K562 (cell line): Measurements from ENCODE around the gene LLCFC1.

ENCODE experiments used
- BDP1 ChIP-seq: IDR thresholded peaks from 3 replicates; pipeline ENCODE4 v1.6.1; 2011; ENCODE audit not compliant: insufficient read length, insufficient read depth
- BRF1 ChIP-seq: IDR thresholded peaks from 3 replicates; pipeline ENCODE4 v1.6.1; 2011; ENCODE audit warnings: borderline replicate concordance, mild to moderate bottlenecking; ENCODE audit not compliant: insufficient read length; ENCODE audit errors: extremely low read depth
- HDAC8 ChIP-seq: fragments of 450-650 bp; IDR thresholded peaks from 2 replicates; pipeline ENCODE4 v1.6.1; 2016; ENCODE audit warnings: mild to moderate bottlenecking, missing genetic modification characterization, moderate library complexity, missing compliant biosample characterization
- HLTF ChIP-seq: fragments of 450-650 bp; IDR thresholded peaks from 2 replicates; pipeline ENCODE4 v1.6.1; 2016
- LARP7 ChIP-seq: fragments of 450-650 bp; IDR thresholded peaks from 2 replicates; pipeline ENCODE4 v1.6.1; 2016
- MAFF ChIP-seq: IDR thresholded peaks from 2 replicates; pipeline ENCODE4 v1.6.1; 2012; ENCODE audit warnings: low read length, improper control_type of control experiment
- RBM15 ChIP-seq: fragments of 200-400 bp; formaldehyde crosslinking; IDR thresholded peaks from 2 replicates; pipeline ENCODE4 v1.6.1; 2018; ENCODE audit warnings: mild to moderate bottlenecking, low read length, moderate library complexity; ENCODE audit not compliant: insufficient read depth
- SMAD4 ChIP-seq: fragments of 250-450 bp; sonication (Bioruptor Pico); conservative IDR thresholded peaks from 2 replicates; pipeline ENCODE4 v1.8.0; 2021; ENCODE audit warnings: inconsistent platforms, mild to moderate bottlenecking, moderate library complexity
- TBL1XR1 ChIP-seq, 2 experiments: IDR thresholded peaks; 2 replicates each; pipeline ENCODE4 v1.6.1; 2012; ENCODE audit warnings: improper control_type of control experiment in 2 of 2, low read length in 2 of 2, mild to moderate bottlenecking in 1 of 2
- ZNF699 ChIP-seq: fragments of 250-450 bp; sonication (Bioruptor Pico); IDR thresholded peaks from 2 replicates; pipeline ENCODE4 v1.8.0; 2021; ENCODE audit warnings: mild to moderate bottlenecking, moderate library complexity; ENCODE audit not compliant: insufficient replicate concordance
- TF ChIP-seq, protein P1 (sequence below): sonication (generic); formaldehyde crosslinking; IDR thresholded peaks from 2 replicates; pipeline ENCODE4 v1.8.1; 2023; ENCODE audit warnings: mild to moderate bottlenecking, missing genetic modification reagents
- TF ChIP-seq, protein P2 (sequence below), 2 experiments: fragments of 450-650 bp; formaldehyde crosslinking in 1 of 2; IDR thresholded peaks; 2 replicates each; pipeline versions ENCODE4 v1.4.0 to v1.6.1; 2014 to 2020; ENCODE audit warnings: mild to moderate bottlenecking in 2 of 2, borderline replicate concordance in 1 of 2, low read depth in 1 of 2

DNA sequence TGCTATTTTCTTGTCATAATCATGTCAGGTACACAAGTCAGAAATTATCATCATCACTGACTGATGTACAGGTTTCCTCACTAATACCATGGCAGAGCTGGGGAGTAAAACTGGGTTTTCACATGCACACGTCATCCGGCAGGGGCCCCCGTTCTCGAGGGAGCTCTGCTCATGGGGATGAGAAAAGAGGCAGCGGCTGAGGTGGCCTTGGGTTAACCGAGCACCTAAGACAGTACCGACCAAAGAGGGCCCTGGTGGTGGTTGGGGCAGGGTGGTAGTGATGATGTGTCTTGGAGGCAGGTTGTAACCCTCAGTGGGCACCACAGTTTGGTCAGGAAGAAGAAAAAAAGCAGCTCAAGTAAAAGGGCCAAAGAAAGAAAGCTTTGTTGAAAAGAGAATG lies 41.6 kb upstream of the LLCFC1 start:
- TF ChIP-seq HLTF = no peak
- no peak for TF ChIP-seq ZNF699 (CRISPR knock-in tag)
- TF ChIP-seq LARP7 = no peak
- TF ChIP-seq SMAD4 (CRISPR knock-in tag) = no peak
- no peak for TF ChIP-seq BRF1
- TF ChIP-seq BDP1 = no peak
- TF ChIP-seq, protein P1, sequence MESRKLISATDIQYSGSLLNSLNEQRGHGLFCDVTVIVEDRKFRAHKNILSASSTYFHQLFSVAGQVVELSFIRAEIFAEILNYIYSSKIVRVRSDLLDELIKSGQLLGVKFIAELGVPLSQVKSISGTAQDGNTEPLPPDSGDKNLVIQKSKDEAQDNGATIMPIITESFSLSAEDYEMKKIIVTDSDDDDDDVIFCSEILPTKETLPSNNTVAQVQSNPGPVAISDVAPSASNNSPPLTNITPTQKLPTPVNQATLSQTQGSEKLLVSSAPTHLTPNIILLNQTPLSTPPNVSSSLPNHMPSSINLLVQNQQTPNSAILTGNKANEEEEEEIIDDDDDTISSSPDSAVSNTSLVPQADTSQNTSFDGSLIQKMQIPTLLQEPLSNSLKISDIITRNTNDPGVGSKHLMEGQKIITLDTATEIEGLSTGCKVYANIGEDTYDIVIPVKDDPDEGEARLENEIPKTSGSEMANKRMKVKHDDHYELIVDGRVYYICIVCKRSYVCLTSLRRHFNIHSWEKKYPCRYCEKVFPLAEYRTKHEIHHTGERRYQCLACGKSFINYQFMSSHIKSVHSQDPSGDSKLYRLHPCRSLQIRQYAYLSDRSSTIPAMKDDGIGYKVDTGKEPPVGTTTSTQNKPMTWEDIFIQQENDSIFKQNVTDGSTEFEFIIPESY = no peak
- no peak for TF ChIP-seq HDAC8 (tag)
- TF ChIP-seq, protein P2, sequence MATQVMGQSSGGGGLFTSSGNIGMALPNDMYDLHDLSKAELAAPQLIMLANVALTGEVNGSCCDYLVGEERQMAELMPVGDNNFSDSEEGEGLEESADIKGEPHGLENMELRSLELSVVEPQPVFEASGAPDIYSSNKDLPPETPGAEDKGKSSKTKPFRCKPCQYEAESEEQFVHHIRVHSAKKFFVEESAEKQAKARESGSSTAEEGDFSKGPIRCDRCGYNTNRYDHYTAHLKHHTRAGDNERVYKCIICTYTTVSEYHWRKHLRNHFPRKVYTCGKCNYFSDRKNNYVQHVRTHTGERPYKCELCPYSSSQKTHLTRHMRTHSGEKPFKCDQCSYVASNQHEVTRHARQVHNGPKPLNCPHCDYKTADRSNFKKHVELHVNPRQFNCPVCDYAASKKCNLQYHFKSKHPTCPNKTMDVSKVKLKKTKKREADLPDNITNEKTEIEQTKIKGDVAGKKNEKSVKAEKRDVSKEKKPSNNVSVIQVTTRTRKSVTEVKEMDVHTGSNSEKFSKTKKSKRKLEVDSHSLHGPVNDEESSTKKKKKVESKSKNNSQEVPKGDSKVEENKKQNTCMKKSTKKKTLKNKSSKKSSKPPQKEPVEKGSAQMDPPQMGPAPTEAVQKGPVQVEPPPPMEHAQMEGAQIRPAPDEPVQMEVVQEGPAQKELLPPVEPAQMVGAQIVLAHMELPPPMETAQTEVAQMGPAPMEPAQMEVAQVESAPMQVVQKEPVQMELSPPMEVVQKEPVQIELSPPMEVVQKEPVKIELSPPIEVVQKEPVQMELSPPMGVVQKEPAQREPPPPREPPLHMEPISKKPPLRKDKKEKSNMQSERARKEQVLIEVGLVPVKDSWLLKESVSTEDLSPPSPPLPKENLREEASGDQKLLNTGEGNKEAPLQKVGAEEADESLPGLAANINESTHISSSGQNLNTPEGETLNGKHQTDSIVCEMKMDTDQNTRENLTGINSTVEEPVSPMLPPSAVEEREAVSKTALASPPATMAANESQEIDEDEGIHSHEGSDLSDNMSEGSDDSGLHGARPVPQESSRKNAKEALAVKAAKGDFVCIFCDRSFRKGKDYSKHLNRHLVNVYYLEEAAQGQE (IDR thresholded peaks at IDR 0.05; ENCODE audit: borderline replicate concordance) = no peak
- TF ChIP-seq, protein P2 (CRISPR knock-in tag; IDR thresholded peaks at IDR 0.05; ENCODE audit: low read depth) = no peak
- TF ChIP-seq MAFF = no peak
- no peak for TF ChIP-seq RBM15
- no peak for TF ChIP-seq TBL1XR1 (IDR thresholded peaks at IDR 0.05; ENCODE audit: low read length in 2 of 2)
